ENCODE measurements around the gene CTSA.

Gene CTSA

DNA sequence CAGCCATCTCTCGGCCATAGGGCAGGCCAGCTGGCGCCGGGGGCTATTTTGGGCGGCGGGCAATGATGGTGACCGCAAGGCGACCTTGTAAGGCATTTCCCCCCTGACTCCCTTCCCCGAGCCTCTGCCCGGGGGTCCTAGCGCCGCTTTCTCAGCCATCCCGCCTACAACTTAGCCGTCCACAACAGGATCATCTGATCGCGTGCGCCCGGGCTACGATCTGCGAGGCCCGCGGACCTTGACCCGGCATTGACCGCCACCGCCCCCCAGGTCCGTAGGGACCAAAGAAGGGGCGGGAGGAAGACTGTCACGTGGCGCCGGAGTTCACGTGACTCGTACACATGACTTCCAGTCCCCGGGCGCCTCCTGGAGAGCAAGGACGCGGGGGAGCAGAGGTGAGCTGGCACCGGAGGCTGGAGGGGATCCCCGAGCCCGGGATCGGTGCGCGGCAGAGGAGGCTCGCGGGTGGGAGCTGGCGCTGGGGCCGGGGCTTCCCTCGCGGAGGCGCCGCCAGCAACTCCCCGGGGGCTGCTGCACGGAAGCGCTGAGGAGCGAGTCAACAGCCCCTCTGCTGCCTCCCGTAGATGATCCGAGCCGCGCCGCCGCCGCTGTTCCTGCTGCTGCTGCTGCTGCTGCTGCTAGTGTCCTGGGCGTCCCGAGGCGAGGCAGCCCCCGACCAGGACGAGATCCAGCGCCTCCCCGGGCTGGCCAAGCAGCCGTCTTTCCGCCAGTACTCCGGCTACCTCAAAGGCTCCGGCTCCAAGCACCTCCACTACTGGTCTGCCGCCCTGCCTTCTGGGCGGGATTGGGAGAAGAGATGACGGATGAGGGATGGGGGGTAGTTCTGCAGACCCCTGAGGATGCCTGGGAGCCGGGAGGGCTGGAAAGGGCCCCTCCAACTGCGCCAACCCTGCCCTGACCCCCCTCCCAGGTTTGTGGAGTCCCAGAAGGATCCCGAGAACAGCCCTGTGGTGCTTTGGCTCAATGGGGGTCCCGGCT lies at the start of gene CTSA, which contains the start of gene NEURL2:
TSS of gene CTSA (plus strand) at position 351 of the 999 bp plus-strand sequence. CDS start at position 585, 234 bp downstream.
TSS of gene NEURL2 (minus strand) at position 224 of the 999 bp plus-strand sequence. CDS start at position 7, 217 bp downstream.
- H3K4me3 Mint-ChIP-seq, result peak within 1 kb of the TSS; percentile 91
- TF ChIP-seq CTCF (IDR thresholded peaks at IDR 0.05), result no peak
- no peak within 1 kb of the TSS for H3K27ac Mint-ChIP-seq
- no peaks in the 10 kb centered on the region for H3K9me3 Mint-ChIP-seq
- H3K36me3 Mint-ChIP-seq (ENCODE audit: low read depth), result peaks cover 6% of the 10 kb centered on the region
- peak; percentile 87 for DNase-seq
- H3K27me3 Mint-ChIP-seq (ENCODE audit: low read depth, poor library complexity), result peaks cover 3% of the 10 kb centered on the region
- H3K4me1 Mint-ChIP-seq, result peaks cover 24% of the 10 kb centered on the region

DNA sequence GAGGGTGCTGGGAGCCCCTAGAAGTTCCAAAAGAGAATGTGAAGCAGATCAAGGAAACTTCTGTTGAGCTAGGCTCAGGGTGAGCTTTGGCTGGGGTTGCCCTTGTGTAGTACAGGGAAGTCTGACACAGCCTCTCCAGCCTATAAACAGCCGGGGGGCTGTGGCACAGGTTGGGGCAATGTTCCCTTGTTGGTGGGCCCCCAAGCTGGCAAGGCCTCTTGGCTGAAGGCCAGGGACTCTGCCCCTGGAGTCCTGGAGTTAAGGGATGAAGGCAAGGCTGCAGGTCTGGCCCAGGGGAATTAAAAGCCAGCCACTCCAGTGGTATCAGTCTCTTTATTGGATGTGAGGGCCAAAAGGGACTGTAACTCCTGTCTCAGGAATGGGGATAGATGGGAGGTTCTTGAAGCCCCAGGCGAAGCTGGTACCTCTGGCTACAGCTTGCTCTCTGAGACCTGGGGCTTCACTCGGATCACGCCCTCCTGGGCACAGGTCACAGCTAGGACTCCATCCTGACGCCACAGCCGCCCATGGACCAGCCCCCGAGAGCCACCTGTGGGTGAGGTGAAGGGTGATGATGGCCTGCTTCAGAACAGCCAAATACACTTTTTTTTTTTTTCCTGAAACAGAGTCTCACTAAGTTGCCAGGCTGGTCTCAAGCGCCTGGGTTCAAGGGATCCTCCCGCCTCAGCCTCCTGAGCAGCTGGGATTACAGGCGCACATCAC lies 49.6 kb upstream of the CTSA start:
- no peak for TF ChIP-seq CTCF (IDR thresholded peaks at IDR 0.05)
- peaks cover 34% of the 10 kb centered on the region for H3K36me3 Mint-ChIP-seq (ENCODE audit: low read depth)
- peak overlapping the region; percentile 74 for H3K27ac Mint-ChIP-seq
- no peaks in the 10 kb centered on the region for H3K27me3 Mint-ChIP-seq (ENCODE audit: low read depth, poor library complexity)
- H3K4me3 Mint-ChIP-seq, result no peak overlapping the region
- no peak for DNase-seq
- H3K9me3 Mint-ChIP-seq, result no peaks in the 10 kb centered on the region
- H3K4me1 Mint-ChIP-seq, result peaks cover 18% of the 10 kb centered on the region

DNA sequence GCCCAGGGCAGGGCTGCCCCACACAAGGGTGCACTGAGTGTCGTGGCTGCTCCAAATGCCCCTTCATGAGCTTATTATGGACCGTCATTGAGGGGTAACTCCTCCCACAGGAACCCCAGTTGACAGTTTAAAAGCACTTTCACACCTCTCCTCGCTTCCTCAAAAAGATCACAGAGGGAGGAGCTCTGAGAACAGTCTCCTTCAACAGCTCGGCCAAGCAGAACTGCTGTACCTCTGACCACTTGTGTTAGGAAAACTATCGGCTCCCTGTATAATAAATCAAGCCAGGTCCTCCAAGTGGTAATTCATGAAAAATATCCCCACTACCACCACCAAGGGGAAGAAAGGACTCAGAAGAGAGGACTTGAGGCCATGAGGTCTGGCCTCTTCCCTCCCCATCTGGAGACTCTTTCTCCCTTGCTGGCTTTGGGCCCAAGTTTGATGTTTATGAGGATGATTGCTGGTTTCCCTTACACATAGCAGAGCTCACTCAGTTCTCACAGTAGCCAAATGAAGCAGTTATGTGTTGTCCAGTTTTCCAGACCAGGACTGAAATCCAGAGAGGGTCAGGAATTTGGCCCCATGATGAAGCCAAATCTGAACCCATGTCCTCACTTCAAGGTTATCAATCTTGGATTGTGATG lies 48.8 kb upstream of the CTSA start:
- peaks cover 12% of the 10 kb centered on the region for H3K4me1 Mint-ChIP-seq
- no peak for TF ChIP-seq CTCF (IDR thresholded peaks at IDR 0.05)
- no peak overlapping the region for H3K4me3 Mint-ChIP-seq
- no peak for DNase-seq
- peaks cover 28% of the 10 kb centered on the region for H3K36me3 Mint-ChIP-seq (ENCODE audit: low read depth)
- H3K27me3 Mint-ChIP-seq (ENCODE audit: low read depth, poor library complexity), result no peaks in the 10 kb centered on the region
- H3K9me3 Mint-ChIP-seq, result no peaks in the 10 kb centered on the region
- H3K27ac Mint-ChIP-seq, result peak overlapping the region; percentile 74

GRCh38 chr20:45843506-45843905 lies 47.6 kb upstream of the CTSA start:
- H3K36me3 Mint-ChIP-seq (ENCODE audit: low read depth), result peaks cover 28% of the 10 kb centered on the region
- DNase-seq, result no peak
- H3K27me3 Mint-ChIP-seq (ENCODE audit: low read depth, poor library complexity), result no peaks in the 10 kb centered on the region

GRCh38 chr20:45845452-45845851 lies 45.7 kb upstream of the CTSA start:
- Mint-ChIP-seq H3K4me3 (no peak overlapping the region), H3K9me3 (no peaks in the 10 kb centered on the region), H3K27me3 (ENCODE audit: low read depth, poor library complexity) (no peaks in the 10 kb centered on the region), H3K36me3 (ENCODE audit: low read depth) (peaks cover 30% of the 10 kb centered on the region), H3K27ac (no peak overlapping the region), H3K4me1 (peaks cover 12% of the 10 kb centered on the region)
- no peak for TF ChIP-seq CTCF (IDR thresholded peaks at IDR 0.05)
- DNase-seq, result no peak

More at GRCh38 chr20:45843506-45843905, 47.6 kb upstream of the CTSA start:
- TF ChIP-seq CTCF (IDR thresholded peaks at IDR 0.05), result no peak
- H3K4me3 Mint-ChIP-seq, result no peak overlapping the region
- peaks cover 12% of the 10 kb centered on the region for H3K4me1 Mint-ChIP-seq
- H3K9me3 Mint-ChIP-seq, result no peaks in the 10 kb centered on the region
- H3K27ac Mint-ChIP-seq, result peak overlapping the region; percentile 32
